GM12875 (cell line): ENCODE results near the gene ISOC2.

Source experiments
- H3K4me3 ChIP-seq: one replicate; pipeline ENCODE4 v1.5.1; 2011; ENCODE audit warnings: low read depth, low read length, control low read depth
- CTCF ChIP-seq: IDR thresholded peaks from 2 replicates; pipeline ENCODE4 v1.5.1; 2011; ENCODE audit warnings: low read depth, mild to moderate bottlenecking, control low read depth, inconsistent platforms, low read length, moderate library complexity, borderline replicate concordance; ENCODE audit not compliant: insufficient read depth

The ISOC2 gene

DNA sequence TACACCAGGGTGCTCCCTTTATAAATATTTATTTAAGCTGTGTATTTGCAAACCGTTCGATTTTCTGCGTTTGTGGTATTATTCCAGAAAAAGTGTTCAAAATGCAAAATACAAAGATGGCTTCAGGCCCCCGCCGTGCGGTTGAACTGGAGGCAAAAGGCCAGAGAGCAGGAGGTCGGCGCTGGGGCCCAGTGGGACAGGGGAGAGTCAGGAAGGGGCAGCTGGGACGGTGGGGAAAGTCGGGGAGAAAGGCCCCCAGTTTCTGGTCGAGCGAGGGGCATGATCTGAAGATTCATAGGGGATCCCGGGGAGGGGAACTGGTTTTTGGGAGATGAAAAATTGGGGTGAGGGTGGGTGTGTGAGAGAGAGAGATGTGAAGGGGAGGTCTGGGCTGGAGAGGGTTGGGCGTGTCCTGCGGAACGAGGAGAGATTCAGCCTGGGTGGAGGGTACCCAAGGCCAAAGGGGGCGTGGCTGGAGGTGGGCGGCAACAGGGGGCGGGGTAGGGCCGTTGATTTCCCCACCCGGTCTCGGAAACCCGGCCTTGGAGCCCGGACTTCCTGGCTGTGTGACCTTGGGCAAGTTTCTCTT, 678 bp downstream of the ISOC2 start:
- no peak for TF ChIP-seq CTCF
- peak overlapping the region; percentile 87 for H3K4me3 ChIP-seq

GRCh38 chr19:55459950-55460657, 1.3 kb downstream of the ISOC2 start:
- H3K4me3 ChIP-seq, result no peak overlapping the region
- TF ChIP-seq CTCF, result no peak

- H3K4me3 ChIP-seq, result no peak overlapping the region
Observed at GRCh38 chr19:55459551-55459949, 1.9 kb downstream of the ISOC2 start.

GRCh38 chr19:55457683-55458457, 3.6 kb downstream of the ISOC2 start:
- TF ChIP-seq CTCF, result no peak
- no peak overlapping the region for H3K4me3 ChIP-seq

More at GRCh38 chr19:55459551-55459949, 1.9 kb downstream of the ISOC2 start:
- TF ChIP-seq CTCF, result no peak

- H3K4me3 ChIP-seq, result no peak overlapping the region
- TF ChIP-seq CTCF, result no peak
Observed at GRCh38 chr19:55456347-55456746, 5.1 kb downstream of the ISOC2 start.

DNA sequence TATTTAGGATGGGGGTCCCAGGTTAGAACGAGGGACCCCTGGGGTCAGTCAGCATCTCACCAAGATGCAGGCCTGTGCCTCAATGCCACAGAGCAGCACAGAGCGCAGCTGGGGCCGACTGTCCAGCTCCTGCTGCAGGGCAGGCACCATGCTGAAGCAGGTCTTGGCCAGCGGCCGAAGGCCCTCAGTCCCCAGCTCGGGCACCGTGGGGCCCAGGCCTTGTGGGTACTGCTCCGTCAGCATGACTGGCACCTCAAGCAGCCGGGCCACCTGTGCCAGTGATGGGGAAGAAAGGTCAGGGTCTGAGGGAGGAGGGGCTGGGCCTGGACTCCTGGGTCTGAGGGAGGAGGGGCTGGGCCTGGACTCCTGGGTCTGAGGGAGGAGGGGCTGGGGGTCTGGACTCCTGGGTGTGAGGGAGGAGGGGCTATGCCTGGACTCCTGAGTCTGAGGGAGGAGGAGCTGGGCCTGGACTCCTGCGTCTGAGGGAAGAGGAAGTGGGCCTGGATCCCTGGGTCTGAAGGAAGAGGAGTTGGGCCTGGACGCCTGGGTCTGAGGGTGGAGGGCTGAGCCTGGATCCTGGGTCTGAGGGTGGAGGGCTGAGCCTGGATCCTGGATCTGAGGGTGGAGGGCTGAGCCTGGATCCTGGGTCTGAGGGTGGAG, 5.7 kb downstream of the ISOC2 start:
- no peak for TF ChIP-seq CTCF
- no peak overlapping the region for H3K4me3 ChIP-seq
